Thyroid gland (tissue), 4 donors: ENCODE results near the gene PSORS1C1. TPM values are rescaled to one million over a fixed set of nuclear protein-coding genes. Genes with fewer than 3 reads are reported as not detected.

Experiments used
- DNase-seq, 2 donors: peaks; one replicate each; pipeline ENCODE4 v3.0.0-alpha.2; 2019
- H3K27ac ChIP-seq, 3 donors: fragments of 200-600 bp; sonication (generic); 1 replicate in 2 of 3; 2 replicates in 1 of 3; pipeline ENCODE4 v1.5.1; 2016 to 2019; ENCODE audit warnings: mild to moderate bottlenecking in 1 of 3, moderate library complexity in 1 of 3
- H3K27me3 ChIP-seq: fragments of 200-600 bp; sonication (generic); one replicate; pipeline ENCODE4 v1.5.1; 2019
- H3K36me3 ChIP-seq, 2 donors: fragments of 200-600 bp; sonication (generic); one replicate each; pipeline ENCODE4 v1.5.1; 2016 to 2019
- H3K4me1 ChIP-seq, 2 donors: fragments of 200-600 bp; sonication (generic); one replicate each; pipeline ENCODE4 v1.5.1; 2017 to 2019
- H3K4me3 ChIP-seq, 3 donors: fragments of 200-600 bp; sonication (generic); replicated peaks in 1 of 3; 1 replicate in 2 of 3; 2 replicates in 1 of 3; pipeline ENCODE4 v1.5.1; 2016; ENCODE audit warnings: mild to moderate bottlenecking in 1 of 3
- H3K9me3 ChIP-seq: fragments of 200-600 bp; sonication (generic); one replicate; pipeline ENCODE4 v1.5.1; 2017
- POLR2A ChIP-seq, 2 donors: fragments of 450-650 bp; IDR thresholded peaks; one replicate each; pipeline ENCODE4 v1.6.1; 2017; ENCODE audit warnings: antibody characterized with exemption in 2 of 2, mild to moderate bottlenecking in 2 of 2, moderate library complexity in 1 of 2
- WGBS, 2 donors: methylation state at CpG; one replicate each; pipeline ENCODE4 v1.1.5; 2017; 5-methylcytosine and 5-hydroxymethylcytosine counted together
- intact Hi-C: fragments of 100-400 bp; cut with DNase I; formaldehyde crosslinking; loops from one replicate; pipeline ENCODE4 v1.15.1; 2023
- total RNA-seq, 4 donors: library from RNA; depleted of rRNA; stranded (reverse); fragments of >200 nt; gene quantifications; one replicate each; pipeline ENCODE4 v1.2.3, GENCODE V29; 2016
- TF ChIP-seq, protein P1 (sequence below), 6 experiments: fragments of 200-600 bp in 3 of 6; fragments of 450-650 bp in 3 of 6; sonication (generic) in 3 of 6; IDR thresholded peaks; one replicate each; pipeline ENCODE4 v1.5.1; 2016 to 2019; ENCODE audit warnings: antibody characterized with exemption in 6 of 6, mild to moderate bottlenecking in 2 of 6, inconsistent platforms in 1 of 6, moderate library complexity in 1 of 6

The PSORS1C1 gene
- total RNA-seq, 4 donors from 2014 or later, result 1.6 to 3.8 (median 2.4) TPM

- WGBS, 2 donors, result 88 to 93% methylated on average over 6 to 7 of the region's 7 CpGs
Measured at GRCh38 chr6:31118178-31118577, 3.6 kb downstream of the PSORS1C1 start.

DNA sequence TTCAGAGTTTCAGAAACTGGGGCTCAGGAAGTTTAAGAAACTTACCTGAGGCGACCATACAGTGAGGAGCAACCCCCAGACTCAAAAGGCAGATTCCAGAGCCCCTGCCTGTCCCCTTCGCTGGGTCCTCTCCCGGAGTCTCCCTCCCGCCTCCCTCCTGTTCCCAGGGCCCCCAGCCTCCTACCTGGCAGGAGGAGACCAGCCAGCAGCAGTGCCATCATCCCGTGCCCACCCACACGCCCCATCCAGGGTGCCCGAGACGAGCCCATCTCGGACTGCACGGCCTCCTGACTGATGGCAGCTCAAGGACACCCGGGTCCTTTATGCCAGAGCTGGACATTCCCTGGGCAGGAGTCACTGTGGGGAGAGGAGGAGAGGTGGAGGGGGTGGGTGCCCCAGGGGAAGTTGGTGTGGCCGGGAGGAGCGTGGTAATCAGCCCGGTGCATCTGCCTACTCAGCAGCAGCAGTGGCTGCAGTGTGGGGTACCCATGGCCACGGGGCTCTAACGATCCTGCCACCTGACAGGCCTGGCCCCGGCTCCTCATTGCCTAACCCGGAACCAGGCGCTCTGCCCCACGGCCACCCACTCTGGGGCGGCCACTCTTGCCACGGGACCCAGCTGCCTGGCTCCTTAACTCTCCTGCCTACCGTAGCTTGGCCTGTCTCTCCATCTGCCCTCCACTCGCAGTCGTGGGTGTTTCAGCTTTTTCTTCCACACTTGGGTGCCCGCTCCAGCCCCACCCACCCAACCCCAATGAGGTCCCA, 5.7 kb downstream of the PSORS1C1 start, which contains the start of gene CDSN:
Gene CDSN (minus strand): TSS at position 296 of the 765 bp plus-strand sequence. CDS start 27 bp downstream, at position 269.
- no peak for TF ChIP-seq POLR2A (IDR thresholded peaks at IDR 0.05)
- TF ChIP-seq, protein P1, sequence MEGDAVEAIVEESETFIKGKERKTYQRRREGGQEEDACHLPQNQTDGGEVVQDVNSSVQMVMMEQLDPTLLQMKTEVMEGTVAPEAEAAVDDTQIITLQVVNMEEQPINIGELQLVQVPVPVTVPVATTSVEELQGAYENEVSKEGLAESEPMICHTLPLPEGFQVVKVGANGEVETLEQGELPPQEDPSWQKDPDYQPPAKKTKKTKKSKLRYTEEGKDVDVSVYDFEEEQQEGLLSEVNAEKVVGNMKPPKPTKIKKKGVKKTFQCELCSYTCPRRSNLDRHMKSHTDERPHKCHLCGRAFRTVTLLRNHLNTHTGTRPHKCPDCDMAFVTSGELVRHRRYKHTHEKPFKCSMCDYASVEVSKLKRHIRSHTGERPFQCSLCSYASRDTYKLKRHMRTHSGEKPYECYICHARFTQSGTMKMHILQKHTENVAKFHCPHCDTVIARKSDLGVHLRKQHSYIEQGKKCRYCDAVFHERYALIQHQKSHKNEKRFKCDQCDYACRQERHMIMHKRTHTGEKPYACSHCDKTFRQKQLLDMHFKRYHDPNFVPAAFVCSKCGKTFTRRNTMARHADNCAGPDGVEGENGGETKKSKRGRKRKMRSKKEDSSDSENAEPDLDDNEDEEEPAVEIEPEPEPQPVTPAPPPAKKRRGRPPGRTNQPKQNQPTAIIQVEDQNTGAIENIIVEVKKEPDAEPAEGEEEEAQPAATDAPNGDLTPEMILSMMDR (IDR thresholded peaks at IDR 0.05), result no peak
- WGBS, 2 donors, result 76 to 79% methylated on average over 14 to 21 of the region's 26 CpGs
- H3K27ac ChIP-seq, result no peak within 1 kb of the TSS
- H3K9me3 ChIP-seq, result no peaks in the 10 kb centered on the region
- H3K36me3 ChIP-seq, result no peaks in the 10 kb centered on the region
- H3K4me1 ChIP-seq, result peaks cover 11 to 55% of the 10 kb centered on the region in 2 donors
- no peaks in the 10 kb centered on the region for H3K27me3 ChIP-seq
- no peak for DNase-seq
- intact Hi-C loops, result no loop called here
- H3K4me3 ChIP-seq, result no peak within 1 kb of the TSS

More at GRCh38 chr6:31118178-31118577, 3.6 kb downstream of the PSORS1C1 start:
- H3K4me3 ChIP-seq, result no peak overlapping the region
- no peak overlapping the region for H3K27ac ChIP-seq
- intact Hi-C loops, result no loop called here
- H3K36me3 ChIP-seq, result no peaks in the 10 kb centered on the region
- TF ChIP-seq, protein P1 (IDR thresholded peaks at IDR 0.05), result no peak
- no peak for TF ChIP-seq POLR2A (IDR thresholded peaks at IDR 0.05)
- H3K27me3 ChIP-seq, result no peaks in the 10 kb centered on the region
- H3K9me3 ChIP-seq, result no peaks in the 10 kb centered on the region
- peaks cover 23 to 57% of the 10 kb centered on the region in 2 donors for H3K4me1 ChIP-seq
- DNase-seq, result no peak

GRCh38 chr6:31121131-31121790, 6.7 kb downstream of the PSORS1C1 start:
- TF ChIP-seq, protein P1 (IDR thresholded peaks at IDR 0.05), result no peak
- TF ChIP-seq POLR2A (IDR thresholded peaks at IDR 0.05), result no peak
- intact Hi-C loops, result no loop called here
- 81 to 94% methylated on average over 10 to 12 of the region's 12 CpGs for WGBS, 2 donors
- no peaks in the 10 kb centered on the region for H3K27me3 ChIP-seq
- DNase-seq, result no peak
- peaks cover 11 to 55% of the 10 kb centered on the region in 2 donors for H3K4me1 ChIP-seq
- no peaks in the 10 kb centered on the region for H3K9me3 ChIP-seq
- H3K4me3 ChIP-seq, result no peak overlapping the region
- no peaks in the 10 kb centered on the region for H3K36me3 ChIP-seq
- peak overlapping the region in 1 of 3 donors; percentile 4 for H3K27ac ChIP-seq

DNA sequence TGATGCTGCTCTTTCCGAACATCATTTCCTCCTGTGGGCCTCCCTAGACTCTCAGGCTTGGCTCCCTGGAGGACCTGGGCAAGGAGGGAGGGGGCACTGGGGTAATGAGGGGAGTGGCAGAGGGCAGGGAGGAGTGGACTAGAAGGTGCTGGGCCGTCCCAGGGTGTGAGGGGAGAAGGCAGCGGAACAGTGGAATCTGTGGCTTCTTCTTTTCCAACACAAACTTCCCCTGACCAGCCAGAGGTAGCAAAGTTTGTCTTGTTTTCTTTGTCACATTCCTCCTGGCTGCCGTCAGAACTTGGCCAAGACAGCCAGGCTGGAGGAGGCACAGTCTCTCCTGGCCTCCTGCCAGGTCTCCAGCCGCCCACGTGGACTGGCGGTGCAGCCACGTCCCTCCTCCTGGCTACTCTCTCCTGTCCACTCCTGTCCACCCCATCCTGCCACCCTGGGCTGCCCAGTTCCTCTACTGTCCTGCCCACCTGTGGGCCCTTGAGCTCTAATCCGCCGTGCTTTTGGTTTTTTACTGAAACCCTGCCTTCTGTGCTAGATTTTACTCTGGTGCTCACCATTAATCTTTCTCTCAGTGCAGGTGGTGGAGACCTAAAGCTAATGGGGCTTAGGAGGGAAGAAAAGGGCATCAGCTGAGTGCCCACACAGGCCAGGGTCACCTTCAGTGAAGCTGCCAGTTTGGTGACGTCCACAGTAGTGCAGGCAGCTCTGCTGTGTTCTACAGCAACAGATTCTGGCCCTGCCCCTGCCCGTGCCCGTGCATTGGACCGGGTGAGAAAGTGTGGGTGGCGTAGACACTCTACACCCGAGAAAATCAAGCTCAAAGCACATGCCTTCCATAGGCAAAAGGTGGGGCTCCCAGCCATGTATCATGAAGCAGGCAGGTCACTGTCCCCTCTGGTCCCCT, 8.4 kb downstream of the PSORS1C1 start:
- DNase-seq, result peak; percentile 94 to 97
- intact Hi-C loops, result no loop called here
- 32 to 35% methylated on average over 16 of the region's 16 CpGs for WGBS, 2 donors
- no peak for TF ChIP-seq POLR2A (IDR thresholded peaks at IDR 0.05)
- TF ChIP-seq, protein P1 (IDR thresholded peaks at IDR 0.05), result no peak
- Histone ChIP-seq H3K9me3 (no peaks in the 10 kb centered on the region), H3K4me3 (no peak overlapping the region), H3K36me3 (no peaks in the 10 kb centered on the region), H3K4me1 (peaks cover 11 to 46% of the 10 kb centered on the region in 2 donors), H3K27me3 (no peaks in the 10 kb centered on the region), H3K27ac (peak overlapping the region; percentile 37 to 57 (median 44))
